GM23338 (cell line): ENCODE measurements around the gene TP53BP1. TPM values are rescaled to one million over a fixed set of nuclear protein-coding genes. Genes with fewer than 3 reads are reported as not detected.

ENCODE experiments used
- ATAC-seq: fragments of 200-7000 bp; cut with Tn5 transposase; 3 replicates; pipeline ENCODE4 v1.9.1; 2020
- DNase-seq: peaks from one replicate; pipeline ENCODE4 v3.0.0-alpha.2; 2015; ENCODE audit warnings: low spot score
- H2AFZ ChIP-seq: fragments of 200-600 bp; sonication (generic); 2 replicates; pipeline ENCODE4 v1.8.0; 2016; ENCODE audit warnings: antibody characterized with exemption, mild to moderate bottlenecking, moderate library complexity
- H3F3A ChIP-seq: fragments of 200-600 bp; sonication (generic); replicated peaks from 2 replicates; pipeline ENCODE4 v1.8.0; 2017; ENCODE audit warnings: antibody characterized with exemption, mixed run types, low read depth
- H3K27ac ChIP-seq: fragments of 200-600 bp; sonication (generic); 2 replicates; pipeline ENCODE4 v1.6.1; 2016; ENCODE audit warnings: low read depth
- H3K27me3 ChIP-seq: fragments of 200-600 bp; sonication (generic); 2 replicates; pipeline ENCODE4 v1.8.0; 2016; ENCODE audit warnings: mild to moderate bottlenecking, mixed run types, moderate library complexity; ENCODE audit not compliant: insufficient read depth
- H3K36me3 ChIP-seq: fragments of 200-600 bp; sonication (generic); 2 replicates; pipeline ENCODE4 v1.8.0; 2016; ENCODE audit warnings: mild to moderate bottlenecking; ENCODE audit not compliant: insufficient read depth
- H3K4me1 ChIP-seq: fragments of 200-600 bp; sonication (generic); 2 replicates; pipeline ENCODE4 v1.8.0; 2016; ENCODE audit warnings: mild to moderate bottlenecking, moderate library complexity; ENCODE audit not compliant: insufficient read depth
- H3K4me2 ChIP-seq: fragments of 200-600 bp; sonication (generic); 2 replicates; pipeline ENCODE4 v1.7.1; 2017; ENCODE audit warnings: mixed run types
- H3K4me3 ChIP-seq: fragments of 200-600 bp; sonication (generic); 2 replicates; pipeline ENCODE4 v1.6.1; 2016; ENCODE audit warnings: mixed run types
- H3K79me2 ChIP-seq: fragments of 200-600 bp; sonication (generic); replicated peaks from 2 replicates; pipeline ENCODE4 v1.8.0; 2017; ENCODE audit warnings: mild to moderate bottlenecking; ENCODE audit not compliant: insufficient read depth
- H3K9me2 ChIP-seq: fragments of 200-600 bp; sonication (generic); 2 replicates; pipeline ENCODE4 v1.8.0; 2017; ENCODE audit not compliant: insufficient read depth
- H4K20me1 ChIP-seq: fragments of 200-600 bp; sonication (generic); replicated peaks from 2 replicates; pipeline ENCODE4 v1.8.0; 2017; ENCODE audit warnings: mild to moderate bottlenecking; ENCODE audit not compliant: insufficient read depth
- H3K27ac Mint-ChIP-seq: 2 replicates; pipeline ENCODE4 v1.8.0; 2020; ENCODE audit warnings: inconsistent platforms, mild to moderate bottlenecking, moderate library complexity, mixed read lengths
- H3K27me3 Mint-ChIP-seq: 3 replicates; pipeline ENCODE4 v1.8.0; 2022; ENCODE audit warnings: low read depth, mild to moderate bottlenecking, moderate library complexity, mixed read lengths, inconsistent platforms; ENCODE audit not compliant: insufficient read depth, poor library complexity
- H3K36me3 Mint-ChIP-seq: 3 replicates; pipeline ENCODE4 v1.8.0; 2021; ENCODE audit warnings: low read depth, mild to moderate bottlenecking, inconsistent platforms, moderate library complexity, mixed read lengths
- H3K4me1 Mint-ChIP-seq: 3 replicates; pipeline ENCODE4 v1.8.0; 2020; ENCODE audit warnings: mild to moderate bottlenecking, inconsistent platforms, mixed read lengths
- H3K4me3 Mint-ChIP-seq: 3 replicates; pipeline ENCODE4 v1.8.0; 2021; ENCODE audit warnings: moderate library complexity, mild to moderate bottlenecking, inconsistent platforms, mixed read lengths
- H3K9me3 Mint-ChIP-seq: 3 replicates; pipeline ENCODE4 v1.8.0; 2020; ENCODE audit warnings: moderate library complexity, mild to moderate bottlenecking, inconsistent platforms, mixed read lengths
- CREB1 ChIP-seq: fragments of 250-450 bp; sonication (Bioruptor Pico); IDR thresholded peaks from 2 replicates; pipeline ENCODE4 v1.5.0; 2020; ENCODE audit warnings: low read depth, mild to moderate bottlenecking, moderate library complexity
- EZH2 ChIP-seq: fragments of 200-600 bp; sonication (generic); IDR thresholded peaks from one replicate; pipeline ENCODE4 v1.8.0; 2017; ENCODE audit warnings: antibody characterized with exemption, mild to moderate bottlenecking, low read depth; ENCODE audit not compliant: unreplicated experiment
- JUNB ChIP-seq: IDR thresholded peaks from one replicate; pipeline ENCODE4 v1.6.1; 2016; ENCODE audit warnings: antibody characterized with exemption; ENCODE audit not compliant: unreplicated experiment
- NANOG ChIP-seq: IDR thresholded peaks from 2 replicates; pipeline ENCODE4 v1.6.1; 2016; ENCODE audit warnings: antibody characterized with exemption, borderline replicate concordance
- POLR2AphosphoS5 ChIP-seq: IDR thresholded peaks from 2 replicates; pipeline ENCODE4 v1.6.1; 2016; ENCODE audit warnings: antibody characterized with exemption, low read depth
- REST ChIP-seq: IDR thresholded peaks from one replicate; pipeline ENCODE4 v1.6.1; 2018; ENCODE audit warnings: antibody characterized with exemption; ENCODE audit not compliant: unreplicated experiment
- STAT1 ChIP-seq: IDR thresholded peaks from one replicate; pipeline ENCODE4 v1.6.1; 2016; ENCODE audit warnings: antibody characterized with exemption; ENCODE audit not compliant: unreplicated experiment
- ZNF331 ChIP-seq: fragments of 250-450 bp; sonication (Bioruptor Pico); IDR thresholded peaks from 2 replicates; pipeline ENCODE4 v1.5.0; 2020; ENCODE audit warnings: low read depth, mild to moderate bottlenecking, moderate library complexity
- ZNF462 ChIP-seq: fragments of 250-450 bp; sonication (Bioruptor Pico); IDR thresholded peaks from 2 replicates; pipeline ENCODE4 v1.5.0; 2020; ENCODE audit warnings: mild to moderate bottlenecking, moderate library complexity
- polyA plus RNA-seq: library from polyadenylated mRNA; unstranded; fragments of >200 nt; fragmentation: Nextera tagmentation; extraction: Ambion mirVana; gene quantifications from 2 replicates; pipeline ENCODE4 v1.2.1, GENCODE V29; 2016
- total RNA-seq: library from RNA; depleted of rRNA; stranded (reverse); fragments of >200 nt; shearing (Covaris generic); gene quantifications from 2 replicates; pipeline ENCODE4 v1.2.3, GENCODE V29; 2014

Gene TP53BP1
- total and polyA plus RNA-seq, 2 experiments from 2014 or later: 17.7 to 81.3 TPM

- TF ChIP-seq EZH2: no peak
- TF ChIP-seq POLR2AphosphoS5: no peak
These were observed 48.8 kb upstream of the TP53BP1 start (continued) for GRCh38 chr15:43541785-43542184.

- no peaks in the 10 kb centered on the region for H4K20me1 ChIP-seq
- no peaks in the 10 kb centered on the region for H3K79me2 ChIP-seq
- no peak overlapping the region for H3K4me3 ChIP-seq
- no peak for ATAC-seq
- Mint-ChIP-seq H3K9me3 (no peaks in the 10 kb centered on the region), H3K27me3 (peaks cover 3% of the 10 kb centered on the region), H3K36me3 (no peaks in the 10 kb centered on the region), H3K4me1 (no peaks in the 10 kb centered on the region), H3K27ac (no peak overlapping the region), H3K4me3 (no peak overlapping the region)
- no peaks in the 10 kb centered on the region for H3K4me1 ChIP-seq
- H3K9me2 ChIP-seq: no peaks in the 10 kb centered on the region
- H3K36me3 ChIP-seq: no peaks in the 10 kb centered on the region
- TF ChIP-seq REST: no peak
- TF ChIP-seq CREB1: no peak
- TF ChIP-seq JUNB: no peak
- no peak for TF ChIP-seq ZNF462 (CRISPR knock-in tag)
- no peak for TF ChIP-seq NANOG
- no peak for TF ChIP-seq EZH2
- TF ChIP-seq ZNF331 (CRISPR knock-in tag): no peak
- TF ChIP-seq STAT1: no peak
- H2AFZ ChIP-seq: no peak overlapping the region
- H3K4me2 ChIP-seq: no peak overlapping the region
- H3K27me3 ChIP-seq: no peaks in the 10 kb centered on the region
- DNase-seq: no peak
- no peak overlapping the region for H3K27ac ChIP-seq
- 0 out of 2 replicates have a peak, but pooled peaks cover 2% of the 10 kb centered on the region for H3F3A ChIP-seq
These were observed 45.1 kb upstream of the TP53BP1 start for GRCh38 chr15:43538091-43538490.
